Daoy (cell line): ENCODE measurements around the gene MYO3A. TPM values are rescaled to one million over a fixed set of nuclear protein-coding genes. Genes with fewer than 3 reads are reported as not detected.
"Not testable (repeated sequence)": the region's sequence is repeated elsewhere in the genome, so short reads cannot be mapped to it uniquely, and the experiment has no call there.

Source experiments
- DNase-seq: peaks from one replicate; pipeline ENCODE4 v3.0.0-alpha.2; 2015; ENCODE audit warnings: low read depth
- total RNA-seq: library from RNA; depleted of rRNA; stranded (reverse); fragments of >200 nt; shearing (Covaris generic); gene quantifications from 2 replicates; pipeline ENCODE4 v1.2.3, GENCODE V29; 2014

MYO3A gene
- total RNA-seq, 1 experiment from 2014 or later, result 1.7 TPM

DNA sequence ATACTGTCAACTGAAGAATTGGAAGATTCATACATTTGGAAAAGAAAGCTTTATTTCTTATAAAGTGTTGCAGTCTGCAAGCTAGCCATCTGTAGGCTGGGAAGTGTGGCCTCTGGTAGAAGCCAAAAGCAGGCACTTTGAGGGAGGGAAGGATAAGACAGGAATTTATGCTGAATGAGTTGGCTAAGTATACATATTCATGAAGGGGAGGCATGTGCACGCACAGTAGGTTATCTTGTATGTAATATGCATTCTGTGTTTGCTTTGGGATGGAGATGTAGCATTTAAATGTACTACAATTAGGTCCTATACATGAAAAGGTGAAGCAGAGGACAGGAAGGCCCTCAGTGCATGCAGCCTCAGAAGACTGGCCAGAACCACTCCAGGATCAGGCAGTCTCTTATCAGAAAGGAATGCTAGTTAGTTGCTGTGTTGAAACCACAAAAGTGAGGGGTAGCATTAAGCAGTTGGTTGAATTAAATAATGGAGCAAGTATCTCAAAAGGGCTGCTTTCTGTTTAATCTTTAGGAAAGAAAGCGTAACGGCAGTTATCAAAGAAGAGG, 40.9 kb downstream of the MYO3A start:
- DNase-seq, result peak; percentile 12

DNA sequence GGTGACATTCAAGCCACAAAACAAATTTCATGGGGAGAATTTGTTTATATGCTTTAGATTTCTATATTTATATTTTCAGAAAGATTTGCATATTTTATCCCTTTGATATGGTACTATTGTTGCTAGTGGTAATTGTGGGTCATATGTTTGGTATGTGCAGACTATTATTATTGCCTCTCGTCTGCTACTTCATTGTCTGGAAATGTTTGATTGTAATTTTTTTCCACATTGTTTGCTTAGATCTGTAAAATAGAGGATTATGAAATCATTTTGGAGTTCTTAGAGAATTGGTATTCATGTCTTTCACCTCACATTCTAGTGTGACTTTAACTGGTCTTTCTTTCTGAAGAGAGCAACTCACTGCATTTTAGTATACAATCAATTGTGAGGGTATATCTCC, 44.7 kb downstream of the MYO3A start:
- no peak for DNase-seq

DNA sequence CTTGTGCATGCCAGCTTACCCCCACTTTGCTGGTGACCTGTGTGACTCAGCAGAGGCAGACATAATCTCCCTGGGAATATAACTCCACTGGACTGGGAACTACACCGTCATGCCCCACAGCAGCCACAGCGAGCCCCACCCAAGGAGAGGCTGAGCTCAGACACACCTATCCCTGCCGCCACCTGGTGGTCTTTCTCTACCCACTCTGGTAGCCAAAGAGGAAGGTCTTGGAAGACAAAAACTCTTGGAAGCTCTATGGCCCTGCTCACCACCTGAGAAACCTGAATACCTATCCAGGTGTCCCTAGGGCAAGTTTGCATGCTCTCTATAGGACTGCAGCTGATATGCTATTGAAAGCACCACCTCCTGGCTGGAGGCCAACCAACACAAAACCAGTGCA, 48.1 kb downstream of the MYO3A start:
- DNase-seq, result peak; percentile 20

DNA sequence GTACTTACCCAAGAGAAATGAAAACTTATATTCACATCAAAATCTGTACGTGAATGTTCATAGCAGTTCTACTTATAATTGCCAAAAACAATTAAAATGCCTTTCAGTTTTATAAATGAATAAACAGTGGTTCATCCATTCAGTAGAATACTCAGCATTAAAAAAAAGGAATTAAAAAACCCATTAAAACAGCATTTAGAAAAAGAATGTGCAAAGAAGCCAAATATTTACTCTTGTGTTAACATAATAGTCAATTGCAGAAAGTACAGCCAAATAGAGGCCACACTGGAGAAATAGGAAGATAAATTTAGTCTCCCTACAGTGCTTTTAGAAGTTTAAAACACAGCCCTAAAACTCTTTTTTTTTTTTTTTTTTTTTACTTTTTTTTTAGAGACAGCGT, 54.6 kb downstream of the MYO3A start:
- DNase-seq, result no peak

DNA sequence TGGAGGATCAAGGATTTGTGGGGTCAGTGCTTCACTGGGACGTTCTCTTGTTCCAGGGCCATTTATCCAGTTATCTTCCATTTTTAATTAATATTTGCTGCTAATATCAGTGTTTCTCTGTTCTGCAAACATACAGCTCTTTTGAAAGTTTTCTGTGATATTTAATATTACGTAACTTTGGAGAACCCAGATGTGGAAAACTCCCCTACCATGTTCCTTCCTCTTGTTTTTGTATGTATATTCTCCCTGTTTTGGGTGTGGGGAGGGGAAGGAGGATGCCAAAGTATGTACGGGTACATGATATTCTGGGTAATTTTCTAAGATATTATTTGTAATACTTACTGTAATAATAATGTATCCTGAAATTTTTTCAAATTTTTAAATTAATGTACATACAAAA, 55.9 kb downstream of the MYO3A start:
- DNase-seq, result no peak

DNA sequence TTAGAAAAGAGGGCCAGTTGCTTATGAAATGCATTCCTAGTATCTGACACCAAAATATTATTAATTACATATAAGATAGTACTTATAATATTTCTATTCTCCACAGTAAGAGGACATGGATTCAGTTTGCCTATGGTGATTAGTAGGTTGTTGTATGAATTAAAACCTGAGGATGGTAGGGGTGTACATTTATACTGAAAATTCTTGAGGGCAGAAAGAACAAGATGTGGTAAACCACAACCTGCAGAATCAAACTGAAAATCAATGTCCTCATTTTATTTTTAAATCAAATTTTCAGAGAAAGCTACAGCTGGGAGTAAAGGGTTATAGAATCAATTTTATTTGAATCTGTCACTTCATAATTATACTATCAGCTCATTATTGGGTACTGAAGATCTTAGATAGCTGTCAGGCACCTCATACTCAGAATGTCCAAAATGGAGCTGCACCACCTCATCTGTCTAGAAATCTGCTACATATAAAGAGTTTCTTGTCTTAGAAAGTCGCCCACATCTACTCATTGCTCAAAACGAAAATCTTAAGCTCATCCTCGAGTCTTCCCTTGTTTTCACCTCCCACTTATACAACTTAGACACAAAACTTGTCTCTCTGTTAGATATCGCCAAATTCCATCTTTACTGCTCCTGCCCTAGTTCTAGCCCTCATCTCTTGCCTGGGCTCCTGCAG, 65.4 kb downstream of the MYO3A start:
- DNase-seq, result no peak

DNA sequence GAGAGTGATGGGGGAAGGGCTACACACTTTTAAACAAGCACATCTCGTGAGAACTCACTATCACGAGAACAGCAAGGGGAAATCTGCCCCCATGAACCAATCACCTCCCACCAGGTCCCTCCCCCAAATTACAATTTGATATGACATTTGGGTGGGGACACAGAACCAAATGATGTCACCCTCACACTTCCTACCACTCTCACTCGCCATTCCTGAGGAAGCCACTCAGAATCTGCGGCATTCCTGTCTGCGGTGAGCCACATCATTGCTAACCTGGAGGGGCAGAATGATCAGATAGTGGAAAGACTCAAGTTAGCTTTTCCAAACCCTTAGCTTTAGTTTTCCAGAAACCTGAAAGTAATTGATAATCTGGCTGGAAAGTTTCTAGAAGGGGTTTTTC, 66.9 kb downstream of the MYO3A start:
- peak; percentile 41 for DNase-seq

DNA sequence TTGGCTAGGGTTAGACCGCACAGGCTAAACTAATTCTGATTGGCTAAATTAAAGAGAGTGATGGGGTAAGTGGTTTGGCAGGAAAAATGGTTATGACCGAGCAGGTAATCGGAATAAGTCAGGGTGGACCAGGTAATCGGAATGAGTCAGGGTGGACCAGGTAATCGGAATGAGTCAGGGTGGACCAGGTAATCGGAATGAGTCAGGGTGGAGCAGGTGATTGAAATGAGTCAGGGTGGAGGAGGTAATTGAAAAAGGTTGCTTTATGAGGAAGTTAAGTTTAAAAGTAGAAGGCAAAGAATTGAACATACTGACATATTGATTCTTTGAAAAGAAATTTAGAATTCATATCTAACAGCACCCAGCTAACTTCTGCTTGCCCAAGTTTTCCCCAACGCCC, 68.4 kb downstream of the MYO3A start:
- DNase-seq, result not testable (repeated sequence)

DNA sequence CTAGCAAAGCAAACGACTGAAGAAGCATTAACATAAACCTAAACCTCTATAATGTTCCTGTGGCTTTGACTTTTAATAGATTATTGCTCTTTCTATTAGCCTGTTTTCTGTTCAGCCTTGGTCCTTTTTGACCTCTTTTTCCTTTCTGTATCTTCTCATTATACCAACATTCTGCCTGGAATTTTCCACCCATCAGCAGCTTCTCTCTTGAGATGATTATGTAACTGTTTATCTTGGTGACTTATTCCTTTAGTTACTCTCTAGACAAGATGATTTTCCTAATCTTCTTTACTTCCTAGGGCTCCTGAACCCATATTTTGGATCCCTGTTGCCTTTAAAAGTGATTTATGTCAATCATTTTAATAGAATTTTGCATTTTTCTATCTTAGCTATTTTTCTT, 81.1 kb downstream of the MYO3A start:
- DNase-seq, result no peak

DNA sequence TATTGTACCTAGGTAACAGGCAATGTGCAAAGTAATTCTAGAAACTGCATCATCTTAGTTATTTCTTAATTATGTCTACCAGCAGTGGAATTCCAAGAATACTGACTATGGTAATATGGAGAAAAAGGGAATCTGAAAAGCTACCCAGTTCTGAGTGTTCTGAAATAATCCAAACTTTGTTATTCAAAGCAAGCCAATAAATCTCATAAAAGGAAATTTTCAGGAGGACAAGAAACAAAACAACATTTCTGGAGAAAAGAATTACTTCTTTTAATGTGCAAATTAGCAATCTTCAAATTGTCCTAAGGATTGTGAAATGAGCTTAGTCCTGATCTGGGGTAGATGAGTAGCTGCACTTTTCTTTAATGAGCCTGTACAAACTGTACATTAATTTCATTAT, 88.8 kb downstream of the MYO3A start:
- DNase-seq, result no peak

DNA sequence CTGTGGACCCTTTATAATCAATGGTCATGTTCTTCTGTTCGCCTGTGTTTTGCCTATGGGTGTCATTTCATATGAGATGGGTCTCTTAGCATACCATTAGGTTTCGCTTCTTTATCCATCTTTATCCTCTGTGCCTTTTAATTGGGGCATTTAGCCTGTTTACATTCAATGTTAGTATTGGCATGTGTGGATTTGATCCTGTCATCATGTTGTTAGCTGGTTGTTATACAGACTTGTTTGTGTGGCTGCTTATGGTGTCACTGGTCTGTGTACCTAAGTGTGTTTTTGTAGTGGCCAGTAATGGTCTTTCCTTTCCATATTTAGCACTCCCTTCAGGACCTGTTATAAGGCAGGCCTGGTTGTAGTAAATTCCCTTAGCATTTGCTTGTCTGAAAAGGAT, 90.3 kb downstream of the MYO3A start:
- no peak for DNase-seq

DNA sequence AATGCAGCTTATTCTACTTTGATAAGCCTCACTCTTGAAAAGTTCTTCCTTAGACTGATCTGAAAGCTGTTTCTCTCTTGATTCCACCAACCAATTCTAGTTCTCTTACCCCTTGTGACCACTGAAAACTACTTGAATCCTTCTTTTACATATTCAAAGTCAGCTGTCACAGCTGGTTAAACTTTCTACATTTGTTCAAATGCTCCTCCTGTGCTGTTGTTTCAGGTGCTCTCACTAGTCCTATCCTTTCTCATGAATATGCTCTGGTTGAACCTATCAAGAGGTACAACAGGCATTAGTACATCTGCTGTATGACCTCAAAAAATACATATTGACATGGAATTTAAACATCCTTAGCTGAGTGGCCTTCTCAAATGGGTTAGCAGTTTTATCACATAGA, 91.5 kb downstream of the MYO3A start:
- no peak for DNase-seq

DNA sequence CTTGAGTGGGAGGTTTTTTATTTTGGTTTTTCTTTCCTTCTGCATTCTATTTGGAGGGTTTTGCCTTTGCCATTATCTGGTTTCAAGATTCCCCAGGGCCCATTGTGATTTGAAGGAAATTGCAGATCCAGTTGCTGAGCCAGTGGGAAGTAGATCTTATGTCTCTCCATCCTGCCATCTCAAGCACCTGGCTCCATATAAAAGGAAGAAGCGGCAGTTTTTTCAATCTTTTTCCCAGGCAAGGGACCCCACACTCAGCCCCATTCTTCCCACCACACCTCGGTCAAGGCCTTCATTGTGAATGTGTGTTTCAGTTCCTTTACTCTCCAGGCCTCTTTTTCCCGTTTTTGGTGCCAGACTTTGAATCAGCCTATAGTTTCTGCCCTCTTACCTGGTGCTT, 95.8 kb downstream of the MYO3A start:
- no peak for DNase-seq

DNA sequence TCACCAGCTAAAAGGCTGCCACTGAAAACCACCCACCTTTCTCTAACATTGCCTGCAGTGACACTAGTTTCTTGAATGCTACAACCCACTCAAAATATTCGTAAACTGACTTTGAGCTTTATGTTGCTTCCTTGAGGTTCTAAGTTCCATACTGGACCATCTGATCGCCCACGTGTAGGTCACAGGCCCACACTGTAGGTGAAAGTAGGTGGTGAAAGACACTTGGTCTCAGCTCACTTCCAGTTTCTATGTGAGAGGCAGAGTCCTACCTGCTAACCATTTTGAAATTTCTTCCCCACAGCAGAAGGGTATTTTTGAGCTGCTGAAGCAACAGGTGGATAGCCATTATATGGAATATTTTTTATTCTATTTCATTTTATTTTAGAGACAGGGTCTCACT, 97.3 kb downstream of the MYO3A start:
- no peak for DNase-seq

DNA sequence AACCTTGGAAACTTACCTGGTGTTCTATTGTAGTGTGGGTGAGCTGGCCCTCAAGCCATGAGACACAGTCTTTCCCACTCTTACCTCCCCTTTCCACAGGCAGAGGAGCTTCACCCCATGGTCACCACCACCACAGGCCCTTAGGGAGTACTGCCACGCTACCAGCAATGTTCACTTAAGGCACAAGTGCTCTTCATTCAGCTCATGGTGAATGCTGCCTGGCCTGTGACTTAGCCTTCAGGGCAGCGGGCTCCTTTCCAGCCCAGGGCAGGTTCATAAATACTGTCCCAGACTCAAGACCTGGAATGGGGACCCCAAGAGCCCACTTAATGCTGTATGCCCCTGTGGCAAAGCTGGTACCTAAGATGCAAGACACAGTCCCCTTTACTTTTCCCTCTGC, 109.4 kb downstream of the MYO3A start:
- no peak for DNase-seq

DNA sequence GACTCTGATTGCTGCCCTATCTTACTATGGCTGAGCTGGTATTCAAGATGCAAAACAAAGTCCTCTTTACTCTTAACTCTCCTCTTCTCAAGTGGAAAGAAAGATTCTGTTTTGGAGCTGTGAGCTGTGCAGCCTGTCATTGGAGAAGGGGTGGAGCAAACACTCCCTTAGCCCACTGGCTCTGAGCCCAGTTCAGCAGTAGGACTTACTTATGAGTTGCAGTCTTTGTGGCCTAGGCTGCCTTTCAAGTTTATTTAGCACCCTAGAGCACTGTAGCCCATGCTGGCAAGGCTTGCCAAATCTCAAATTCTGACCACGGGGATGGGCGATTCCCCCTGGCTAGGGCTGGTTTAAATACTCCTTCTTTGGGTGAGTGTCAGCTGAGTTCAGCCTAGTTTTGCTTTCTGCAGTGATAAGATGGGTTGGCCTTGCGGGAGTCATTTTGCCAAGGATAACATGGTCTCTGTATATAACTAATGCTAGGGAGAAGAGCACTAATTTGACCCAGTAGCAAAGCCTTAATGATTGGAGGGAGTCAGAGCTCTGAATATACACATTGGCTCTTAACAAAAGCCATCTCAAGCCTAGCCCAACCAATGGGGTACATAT, 110.2 kb downstream of the MYO3A start:
- DNase-seq, result peak; percentile 42

DNA sequence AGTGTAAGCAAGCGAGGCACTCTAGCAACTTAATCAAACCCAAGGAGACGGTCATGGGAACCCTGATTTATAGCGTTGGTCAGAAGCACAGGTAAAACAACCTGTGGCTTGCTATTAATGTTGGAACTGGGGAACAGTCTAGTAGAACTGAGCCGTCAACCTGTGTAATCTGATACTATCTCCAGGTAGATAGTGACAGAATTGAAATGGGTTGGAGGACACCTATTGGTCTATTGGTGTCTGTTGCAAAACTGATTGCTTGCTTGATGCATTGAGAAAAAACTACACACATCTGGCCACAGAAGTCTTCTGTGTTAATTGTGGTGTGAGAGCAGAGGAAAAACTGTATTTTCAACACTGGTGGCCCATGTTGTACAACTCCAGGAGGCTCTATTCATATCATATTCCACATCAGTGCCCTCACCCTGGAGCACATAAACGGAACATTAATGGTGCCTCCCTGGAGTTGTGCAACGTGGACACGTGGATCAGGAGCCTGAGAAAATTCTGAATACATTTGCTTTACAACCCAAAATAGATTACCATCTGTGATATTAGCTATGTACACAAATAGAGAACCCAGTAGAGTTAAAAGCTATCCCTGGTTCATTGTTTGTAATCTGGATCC, 112.2 kb downstream of the MYO3A start:
- no peak for DNase-seq

DNA sequence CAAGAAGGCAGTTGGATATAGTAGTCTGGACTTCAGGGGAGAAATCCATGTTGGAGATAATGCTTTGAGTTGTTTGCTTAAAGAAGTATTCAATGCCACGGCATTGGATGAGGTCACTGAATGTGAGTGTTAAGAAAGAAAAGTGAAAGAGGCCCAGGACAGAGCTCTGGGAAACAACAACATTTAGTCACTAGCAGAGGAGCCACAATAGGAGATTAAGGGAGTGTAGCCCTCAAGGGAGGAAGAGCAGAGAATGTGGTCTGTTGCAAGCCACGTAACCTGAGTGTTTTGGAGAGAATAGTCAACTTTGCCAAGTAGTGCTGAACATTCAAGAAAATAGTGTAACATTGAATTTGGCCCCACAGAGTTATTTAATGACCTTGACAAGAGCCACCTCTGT, 114.7 kb downstream of the MYO3A start:
- peak; percentile 63 for DNase-seq

DNA sequence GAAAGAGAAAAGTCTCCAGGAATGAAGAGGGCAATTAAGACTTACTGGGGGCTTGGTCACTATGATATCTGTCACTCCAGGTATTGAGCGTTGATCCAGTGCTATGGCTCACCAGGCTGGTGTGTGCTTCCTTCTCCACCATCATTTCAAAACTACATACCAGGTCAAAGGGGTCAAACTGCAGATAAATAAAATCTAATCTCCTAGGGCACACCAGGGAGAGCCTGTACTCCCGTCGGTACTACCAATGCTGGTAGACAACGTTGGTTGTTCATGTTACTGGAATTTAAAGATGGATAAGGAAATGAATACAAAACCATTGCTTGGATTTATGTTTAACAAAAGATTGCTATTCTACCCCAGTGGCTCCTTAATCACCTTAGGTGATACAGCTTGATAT, 118.3 kb downstream of the MYO3A start:
- DNase-seq, result no peak

DNA sequence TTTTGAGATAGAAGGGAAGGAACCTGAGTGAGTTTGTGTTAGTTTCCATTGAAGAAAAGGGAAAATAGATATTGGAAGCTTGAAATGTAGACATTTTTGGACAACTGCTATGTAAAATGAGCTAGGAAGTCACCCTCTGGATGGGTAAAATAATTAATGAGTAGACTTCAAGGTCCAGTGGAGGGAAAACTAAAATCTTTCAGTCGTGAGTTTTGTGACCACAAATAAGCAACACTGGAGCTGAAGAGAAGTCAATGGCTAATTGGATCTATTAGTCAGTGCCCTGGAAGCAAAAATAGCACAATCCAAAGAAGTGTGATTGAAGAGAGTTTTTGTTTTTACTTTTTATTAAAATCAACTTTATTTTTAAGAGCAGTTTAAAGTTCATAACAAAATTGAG, 123.4 kb downstream of the MYO3A start:
- no peak for DNase-seq

DNA sequence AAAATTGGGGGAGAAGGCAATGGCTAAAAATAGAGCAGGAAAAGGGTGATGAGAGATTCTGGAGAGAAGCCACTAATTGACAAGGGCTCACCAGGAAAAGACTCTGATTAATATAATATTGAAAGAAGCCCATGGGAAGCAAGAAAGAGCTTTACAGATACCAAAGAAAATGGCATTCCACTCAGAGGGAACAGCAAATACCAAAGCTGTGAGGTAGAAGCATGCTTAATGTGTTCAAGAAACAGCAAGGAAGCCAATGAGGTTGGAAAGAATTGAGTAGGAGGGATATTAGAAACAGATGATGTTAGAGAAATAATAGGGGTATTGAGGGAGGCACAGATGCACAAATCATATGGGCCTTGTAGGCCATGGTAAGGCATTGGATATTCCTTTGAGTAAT, 130.1 kb downstream of the MYO3A start:
- no peak for DNase-seq

DNA sequence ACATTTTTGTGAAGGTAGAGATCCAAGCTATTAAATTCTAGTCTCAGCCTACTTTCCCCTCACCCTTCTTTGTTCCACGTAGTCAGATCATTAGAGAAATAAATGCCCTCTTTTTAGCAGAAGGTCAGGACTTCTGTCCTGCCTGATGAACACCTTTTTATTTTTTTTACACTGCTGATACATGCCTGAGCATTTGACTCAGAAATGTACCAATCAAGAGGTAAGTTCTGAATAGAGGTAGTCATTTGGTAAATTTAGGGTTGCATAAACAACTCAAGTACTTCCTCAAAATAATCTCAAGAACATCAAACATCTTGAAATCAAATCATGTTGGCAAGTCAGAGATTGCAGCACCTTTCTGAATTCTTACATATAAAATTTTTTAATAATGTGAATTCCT, 133.7 kb downstream of the MYO3A start:
- no peak for DNase-seq

DNA sequence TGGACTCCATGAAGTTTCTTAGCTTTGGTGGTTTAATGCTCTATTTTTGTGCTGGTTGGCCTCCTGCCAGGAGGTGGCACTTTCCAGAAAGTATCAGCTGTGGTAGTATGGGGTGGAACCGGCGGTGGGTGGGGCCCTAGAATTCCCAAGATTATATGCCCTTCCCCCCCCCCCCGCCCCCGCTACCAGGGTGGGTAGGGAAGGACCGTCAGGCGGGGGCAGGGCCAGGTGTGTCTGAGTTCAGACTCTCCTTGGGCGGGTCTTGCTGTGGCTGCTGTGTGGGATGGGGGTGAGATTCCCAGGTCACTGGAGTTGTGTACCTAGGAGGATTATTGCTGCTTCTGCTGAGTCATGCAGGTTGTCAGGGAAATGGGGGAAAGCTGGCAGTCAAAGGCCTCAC, 146.9 kb downstream of the MYO3A start:
- DNase-seq, result peak; percentile 2
